ENCODE results near the gene LCN6. TPM values are rescaled to one million over a fixed set of nuclear protein-coding genes. Genes with fewer than 3 reads are reported as not detected.
"Not testable (repeated sequence)": the region's sequence is repeated elsewhere in the genome, so short reads cannot be mapped to it uniquely, and the experiment has no call there.

LCN6 gene
- total and polyA plus RNA-seq, 4 donors, result not detected

GRCh38 chr9:136760834-136761544 lies 12.7 kb upstream of the LCN6 start:
- H3K27ac ChIP-seq (ENCODE audit: low read depth, low read length); H3K4me3 ChIP-seq (ENCODE audit: low read depth, low read length); H3K36me3 ChIP-seq (ENCODE audit: control insufficient read depth, insufficient read depth, low read length); H3K9me3 ChIP-seq (ENCODE audit: control insufficient read depth, insufficient read depth, low read length); H3K27me3 ChIP-seq (ENCODE audit: control insufficient read depth, insufficient read depth, low read length): not testable (repeated sequence)
- WGBS (ENCODE audit: insufficient coverage), result 51% methylated on average over 21 of the region's 22 CpGs
- peaks cover 18% of the 10 kb centered on the region for H3K4me1 ChIP-seq (ENCODE audit: control insufficient read depth, insufficient read depth, low read length)
- DNase-seq (ENCODE audit: low read depth in 4 of 6, low spot score in 6 of 6), result peak in 3 of 6 donors; percentile 25 to 75 (median 65)

GRCh38 chr9:136760424-136760823 lies 12.1 kb upstream of the LCN6 start:
- H3K9me3 ChIP-seq (ENCODE audit: control insufficient read depth, insufficient read depth, low read length), result peaks cover 3% of the 10 kb centered on the region
- H3K27me3 ChIP-seq (ENCODE audit: control insufficient read depth, insufficient read depth, low read length), result peaks cover 8% of the 10 kb centered on the region
- DNase-seq (ENCODE audit: low read depth in 4 of 6, low spot score in 6 of 6), result no peak

GRCh38 chr9:136759436-136760325 lies 11.4 kb upstream of the LCN6 start:
- no peak overlapping the region for H3K27ac ChIP-seq (ENCODE audit: low read depth, low read length)
- H3K4me1 ChIP-seq (ENCODE audit: control insufficient read depth, insufficient read depth, low read length), result peaks cover 18% of the 10 kb centered on the region
- no peak for DNase-seq (ENCODE audit: low read depth in 4 of 6, low spot score in 6 of 6)
- H3K27me3 ChIP-seq (ENCODE audit: control insufficient read depth, insufficient read depth, low read length), result peaks cover 8% of the 10 kb centered on the region
- H3K9me3 ChIP-seq (ENCODE audit: control insufficient read depth, insufficient read depth, low read length), result peaks cover 3% of the 10 kb centered on the region
- H3K4me3 ChIP-seq (ENCODE audit: low read depth, low read length), result no peak overlapping the region
- 91% methylated on average over 21 of the region's 27 CpGs for WGBS (ENCODE audit: insufficient coverage)
- H3K36me3 ChIP-seq (ENCODE audit: control insufficient read depth, insufficient read depth, low read length), result peaks cover 2% of the 10 kb centered on the region

More at GRCh38 chr9:136760424-136760823, 12.1 kb upstream of the LCN6 start:
- 58% methylated on average over 25 of the region's 25 CpGs for whole genome bisulfite sequencing (ENCODE audit: insufficient coverage)
- no peak overlapping the region for H3K4me3 ChIP-seq (ENCODE audit: low read depth, low read length)
- H3K4me1 ChIP-seq (ENCODE audit: control insufficient read depth, insufficient read depth, low read length), result peaks cover 18% of the 10 kb centered on the region
- H3K27ac ChIP-seq (ENCODE audit: low read depth, low read length), result no peak overlapping the region
- peaks cover 2% of the 10 kb centered on the region for H3K36me3 ChIP-seq (ENCODE audit: control insufficient read depth, insufficient read depth, low read length)

- H3K9me3 ChIP-seq (ENCODE audit: control insufficient read depth, insufficient read depth, low read length), result peaks cover 3% of the 10 kb centered on the region
- 83% methylated on average over 9 of the region's 9 CpGs for WGBS (ENCODE audit: insufficient coverage)
- no peak overlapping the region for H3K27ac ChIP-seq (ENCODE audit: low read depth, low read length)
- H3K27me3 ChIP-seq (ENCODE audit: control insufficient read depth, insufficient read depth, low read length), result peaks cover 3% of the 10 kb centered on the region
- H3K36me3 ChIP-seq (ENCODE audit: control insufficient read depth, insufficient read depth, low read length), result peaks cover 2% of the 10 kb centered on the region
- DNase-seq (ENCODE audit: low read depth in 4 of 6, low spot score in 6 of 6), result no peak
- H3K4me1 ChIP-seq (ENCODE audit: control insufficient read depth, insufficient read depth, low read length), result peaks cover 18% of the 10 kb centered on the region
- H3K4me3 ChIP-seq (ENCODE audit: low read depth, low read length), result no peak overlapping the region
These were observed 10.7 kb upstream of the LCN6 start for GRCh38 chr9:136759001-136759400.

- H3K27ac ChIP-seq (ENCODE audit: low read depth, low read length), result no peak overlapping the region
- 78% methylated on average over 20 of the region's 20 CpGs for WGBS (ENCODE audit: insufficient coverage)
- no peak overlapping the region for H3K4me3 ChIP-seq (ENCODE audit: low read depth, low read length)
- no peak for DNase-seq (ENCODE audit: low read depth in 4 of 6, low spot score in 6 of 6)
- H3K9me3 ChIP-seq (ENCODE audit: control insufficient read depth, insufficient read depth, low read length), result peaks cover 3% of the 10 kb centered on the region
- peaks cover 12% of the 10 kb centered on the region for H3K4me1 ChIP-seq (ENCODE audit: control insufficient read depth, insufficient read depth, low read length)
- peaks cover 2% of the 10 kb centered on the region for H3K36me3 ChIP-seq (ENCODE audit: control insufficient read depth, insufficient read depth, low read length)
- no peaks in the 10 kb centered on the region for H3K27me3 ChIP-seq (ENCODE audit: control insufficient read depth, insufficient read depth, low read length)
These were observed 9.4 kb upstream of the LCN6 start for GRCh38 chr9:136757751-136758140.

GRCh38 chr9:136757328-136757727 lies 9.0 kb upstream of the LCN6 start:
- Histone ChIP-seq H3K27me3 (ENCODE audit: control insufficient read depth, insufficient read depth, low read length) (no peaks in the 10 kb centered on the region), H3K4me3 (ENCODE audit: low read depth, low read length) (no peak overlapping the region), H3K36me3 (ENCODE audit: control insufficient read depth, insufficient read depth, low read length) (peaks cover 2% of the 10 kb centered on the region), H3K9me3 (ENCODE audit: control insufficient read depth, insufficient read depth, low read length) (peaks cover 3% of the 10 kb centered on the region), H3K27ac (ENCODE audit: low read depth, low read length) (no peak overlapping the region), H3K4me1 (ENCODE audit: control insufficient read depth, insufficient read depth, low read length) (peaks cover 12% of the 10 kb centered on the region)
- no peak for DNase-seq (ENCODE audit: low read depth in 4 of 6, low spot score in 6 of 6)
- WGBS (ENCODE audit: insufficient coverage), result 85% methylated on average over 17 of the region's 20 CpGs

- no peak for DNase-seq (ENCODE audit: low read depth in 4 of 6, low spot score in 6 of 6)
- H3K27ac ChIP-seq (ENCODE audit: low read depth, low read length), result no peak overlapping the region
- H3K27me3 ChIP-seq (ENCODE audit: control insufficient read depth, insufficient read depth, low read length), result no peaks in the 10 kb centered on the region
- no peak overlapping the region for H3K4me3 ChIP-seq (ENCODE audit: low read depth, low read length)
- H3K36me3 ChIP-seq (ENCODE audit: control insufficient read depth, insufficient read depth, low read length), result peaks cover 2% of the 10 kb centered on the region
- 94% methylated on average over 18 of the region's 18 CpGs for WGBS (ENCODE audit: insufficient coverage)
- H3K4me1 ChIP-seq (ENCODE audit: control insufficient read depth, insufficient read depth, low read length), result peaks cover 12% of the 10 kb centered on the region
- H3K9me3 ChIP-seq (ENCODE audit: control insufficient read depth, insufficient read depth, low read length), result peaks cover 3% of the 10 kb centered on the region
These were observed 8.5 kb upstream of the LCN6 start for GRCh38 chr9:136756836-136757235.

- WGBS (ENCODE audit: insufficient coverage), result 100% methylated on average over 4 of the region's 4 CpGs
- peaks cover 3% of the 10 kb centered on the region for H3K9me3 ChIP-seq (ENCODE audit: control insufficient read depth, insufficient read depth, low read length)
- DNase-seq (ENCODE audit: low read depth in 4 of 6, low spot score in 6 of 6), result no peak
- H3K27ac ChIP-seq (ENCODE audit: low read depth, low read length), result no peak overlapping the region
- H3K27me3 ChIP-seq (ENCODE audit: control insufficient read depth, insufficient read depth, low read length), result no peaks in the 10 kb centered on the region
- H3K36me3 ChIP-seq (ENCODE audit: control insufficient read depth, insufficient read depth, low read length), result peaks cover 2% of the 10 kb centered on the region
- no peak overlapping the region for H3K4me3 ChIP-seq (ENCODE audit: low read depth, low read length)
- H3K4me1 ChIP-seq (ENCODE audit: control insufficient read depth, insufficient read depth, low read length), result peaks cover 11% of the 10 kb centered on the region
These were observed 7.8 kb upstream of the LCN6 start for GRCh38 chr9:136756134-136756438.

GRCh38 chr9:136755302-136756133 lies 7.2 kb upstream of the LCN6 start:
- H3K4me3 ChIP-seq (ENCODE audit: low read depth, low read length); H3K36me3 ChIP-seq (ENCODE audit: control insufficient read depth, insufficient read depth, low read length); DNase-seq (ENCODE audit: low read depth in 4 of 6, low spot score in 6 of 6); H3K27ac ChIP-seq (ENCODE audit: low read depth, low read length); H3K4me1 ChIP-seq (ENCODE audit: control insufficient read depth, insufficient read depth, low read length); H3K27me3 ChIP-seq (ENCODE audit: control insufficient read depth, insufficient read depth, low read length); H3K9me3 ChIP-seq (ENCODE audit: control insufficient read depth, insufficient read depth, low read length): not testable (repeated sequence)
- 85% methylated on average over 20 of the region's 22 CpGs for WGBS (ENCODE audit: insufficient coverage)
